GM12872 (cell line): ENCODE measurements around the gene FBXW11.

Source experiments
- CTCF ChIP-seq: IDR thresholded peaks from 3 replicates; pipeline ENCODE4 v1.5.1; 2011; ENCODE audit warnings: low read depth, mild to moderate bottlenecking, low read length, moderate library complexity; ENCODE audit not compliant: insufficient read depth

The FBXW11 gene

DNA sequence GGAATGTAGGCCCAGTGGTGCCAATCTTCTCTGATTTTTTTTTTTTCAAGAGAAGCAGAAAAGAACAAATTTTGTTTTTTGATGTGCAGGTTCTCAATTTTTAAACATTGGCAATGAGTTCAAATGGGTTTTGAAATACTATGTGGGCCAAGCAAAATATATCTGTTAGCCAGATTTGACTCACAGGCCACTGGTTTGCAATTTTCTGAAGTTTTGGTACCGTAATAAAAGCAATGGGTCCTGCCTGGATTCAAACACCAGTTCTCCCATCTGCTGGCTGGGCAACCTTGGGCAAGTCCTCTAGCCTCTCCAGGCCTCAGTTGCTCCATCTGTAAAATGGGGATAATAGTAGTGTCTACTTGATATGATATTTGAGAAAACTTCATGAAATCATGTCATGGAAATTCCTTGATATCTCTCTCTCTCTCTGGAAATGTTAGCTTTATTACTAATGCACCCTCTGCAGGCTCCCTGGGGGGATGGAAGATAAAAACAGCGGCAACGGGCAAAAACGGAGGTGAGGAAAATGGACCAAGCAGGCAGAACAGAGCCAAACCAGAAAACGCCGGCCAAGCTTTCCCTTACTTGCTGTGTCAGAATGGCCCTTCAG is 157.4 kb downstream of the FBXW11 start:
- TF ChIP-seq CTCF = no peak

DNA sequence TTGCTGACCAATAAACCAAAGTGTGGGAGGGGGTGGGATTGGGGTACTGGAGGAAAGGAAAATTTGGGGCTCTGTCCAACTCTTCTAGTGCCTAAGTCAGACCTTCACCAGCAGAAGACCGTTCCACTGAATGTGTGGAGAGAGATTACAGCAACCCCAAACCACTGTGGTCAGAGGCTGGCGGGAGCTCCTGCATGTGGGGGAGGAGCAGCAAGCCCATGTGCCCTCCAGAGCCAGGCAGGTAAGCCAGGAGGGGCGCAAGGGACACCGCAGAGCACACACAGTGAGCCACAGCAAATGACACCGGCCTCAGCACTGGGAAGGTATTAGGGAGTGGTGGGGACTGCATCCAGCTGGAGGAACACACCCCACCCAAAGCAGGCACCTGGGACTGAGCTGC is 158.0 kb downstream of the FBXW11 start:
- no peak for TF ChIP-seq CTCF

- no peak for TF ChIP-seq CTCF
Measured at GRCh38 chr5:171848006-171848405, 158.4 kb downstream of the FBXW11 start.

- no peak for TF ChIP-seq CTCF
Measured at GRCh38 chr5:171847026-171847425, 159.4 kb downstream of the FBXW11 start.

GRCh38 chr5:171846323-171846722 is 160.1 kb downstream of the FBXW11 start:
- no peak for TF ChIP-seq CTCF

DNA sequence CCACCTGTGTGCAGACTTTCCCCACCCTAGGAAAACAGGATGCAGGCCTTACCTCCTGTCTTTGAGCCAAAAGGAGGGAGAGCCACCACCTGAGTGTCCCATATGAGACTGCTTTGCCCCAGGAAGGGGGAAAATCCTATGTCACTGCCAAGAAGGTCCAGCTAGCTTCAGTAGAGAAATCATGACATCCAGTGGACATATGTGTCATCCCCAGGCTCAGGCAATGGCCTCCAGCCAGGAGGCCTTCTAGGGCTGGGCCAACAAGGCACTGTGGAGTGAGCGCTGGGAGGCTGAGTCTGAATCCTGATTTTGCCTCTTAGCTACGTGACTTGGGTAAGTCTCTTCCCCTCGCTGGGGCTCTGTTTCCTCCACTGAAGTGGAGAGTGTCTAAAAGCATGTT is 160.6 kb downstream of the FBXW11 start:
- no peak for TF ChIP-seq CTCF

GRCh38 chr5:171845040-171845630 is 161.3 kb downstream of the FBXW11 start:
- no peak for TF ChIP-seq CTCF
